ENCODE results near the gene PROP1. TPM values are rescaled to one million over a fixed set of nuclear protein-coding genes. Genes with fewer than 3 reads are reported as not detected.

The PROP1 gene
- total and polyA plus RNA-seq, 2 experiments from 2014 or later, result 0.10 TPM; not detected in 1

DNA sequence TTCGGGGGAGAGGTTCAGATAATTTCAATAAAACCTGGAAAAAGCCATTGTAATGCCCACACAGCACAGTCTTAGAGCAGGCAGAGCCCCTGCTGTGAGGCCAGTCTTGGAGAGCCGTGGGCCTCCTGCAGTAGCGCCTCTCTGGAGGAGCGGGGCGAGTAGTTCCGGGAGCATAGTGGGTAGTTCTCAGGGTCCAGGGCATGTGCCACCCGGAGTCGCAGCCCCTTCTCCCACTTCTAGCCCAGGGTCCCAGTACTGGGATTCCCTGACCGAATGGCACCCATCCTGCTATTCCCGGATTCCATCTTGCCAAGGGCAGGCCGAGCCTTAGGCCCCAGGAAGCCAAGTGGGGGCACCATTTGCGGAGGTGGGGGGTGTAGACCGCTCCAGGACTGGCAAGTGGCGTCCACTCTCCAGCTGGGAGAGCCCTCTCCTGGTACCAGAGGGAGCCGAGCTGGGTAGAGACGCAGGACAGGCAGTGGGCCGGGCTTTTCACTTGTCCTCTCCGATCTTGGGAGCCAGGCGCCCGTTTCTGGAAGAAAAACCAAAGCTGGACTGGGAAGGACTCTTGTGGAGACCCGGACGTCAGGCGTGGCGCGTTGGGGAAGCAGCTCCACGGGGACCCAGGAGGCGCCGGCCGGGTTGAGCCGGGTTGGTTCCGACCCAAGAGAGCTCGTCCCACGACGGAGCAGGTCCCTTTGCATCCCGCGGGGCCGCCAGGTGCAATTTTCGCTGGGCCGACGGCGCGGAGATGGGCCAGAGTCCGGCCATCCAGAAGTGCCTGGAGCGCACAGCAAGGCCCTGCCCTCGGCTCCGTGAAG is 12.1 kb downstream of the PROP1 start:
- DNase-seq (ENCODE audit: low spot score), result no peak
- Histone ChIP-seq H3K36me3 (replicated peaks; ENCODE audit: insufficient read depth, low read depth) (no peaks in the 10 kb centered on the region), H3K27ac (no peak overlapping the region), H4K20me1 (ENCODE audit: insufficient read depth, poor library complexity, severe bottlenecking) (no peaks in the 10 kb centered on the region), H3K9me3 (ENCODE audit: low read depth) (no peaks in the 10 kb centered on the region), H2AFZ (no peak overlapping the region), H3K4me2 (no peak overlapping the region), H3K4me3 (no peak overlapping the region), H3K79me2 (no peaks in the 10 kb centered on the region), H3K4me1 (ENCODE audit: insufficient read depth) (no peaks in the 10 kb centered on the region), H3K27me3 (no peaks in the 10 kb centered on the region), H3K9me2 (replicated peaks; ENCODE audit: insufficient read depth) (no peaks in the 10 kb centered on the region)
- TF ChIP-seq EZH2 (IDR thresholded peaks at IDR 0.05; ENCODE audit: borderline replicate concordance) (no peak), EZH2phosphoT487 (IDR thresholded peaks at IDR 0.05; ENCODE audit: low read depth, severe bottlenecking, unreplicated experiment) (no peak)
- TF ChIP-seq, protein P1, sequence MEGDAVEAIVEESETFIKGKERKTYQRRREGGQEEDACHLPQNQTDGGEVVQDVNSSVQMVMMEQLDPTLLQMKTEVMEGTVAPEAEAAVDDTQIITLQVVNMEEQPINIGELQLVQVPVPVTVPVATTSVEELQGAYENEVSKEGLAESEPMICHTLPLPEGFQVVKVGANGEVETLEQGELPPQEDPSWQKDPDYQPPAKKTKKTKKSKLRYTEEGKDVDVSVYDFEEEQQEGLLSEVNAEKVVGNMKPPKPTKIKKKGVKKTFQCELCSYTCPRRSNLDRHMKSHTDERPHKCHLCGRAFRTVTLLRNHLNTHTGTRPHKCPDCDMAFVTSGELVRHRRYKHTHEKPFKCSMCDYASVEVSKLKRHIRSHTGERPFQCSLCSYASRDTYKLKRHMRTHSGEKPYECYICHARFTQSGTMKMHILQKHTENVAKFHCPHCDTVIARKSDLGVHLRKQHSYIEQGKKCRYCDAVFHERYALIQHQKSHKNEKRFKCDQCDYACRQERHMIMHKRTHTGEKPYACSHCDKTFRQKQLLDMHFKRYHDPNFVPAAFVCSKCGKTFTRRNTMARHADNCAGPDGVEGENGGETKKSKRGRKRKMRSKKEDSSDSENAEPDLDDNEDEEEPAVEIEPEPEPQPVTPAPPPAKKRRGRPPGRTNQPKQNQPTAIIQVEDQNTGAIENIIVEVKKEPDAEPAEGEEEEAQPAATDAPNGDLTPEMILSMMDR (IDR thresholded peaks at IDR 0.05; ENCODE audit: poor library complexity), result no peak
- WGBS (ENCODE audit: low lambda C conversion rate, missing lambda C conversion rate), result 96% methylated on average over 40 of the region's 46 CpGs

DNA sequence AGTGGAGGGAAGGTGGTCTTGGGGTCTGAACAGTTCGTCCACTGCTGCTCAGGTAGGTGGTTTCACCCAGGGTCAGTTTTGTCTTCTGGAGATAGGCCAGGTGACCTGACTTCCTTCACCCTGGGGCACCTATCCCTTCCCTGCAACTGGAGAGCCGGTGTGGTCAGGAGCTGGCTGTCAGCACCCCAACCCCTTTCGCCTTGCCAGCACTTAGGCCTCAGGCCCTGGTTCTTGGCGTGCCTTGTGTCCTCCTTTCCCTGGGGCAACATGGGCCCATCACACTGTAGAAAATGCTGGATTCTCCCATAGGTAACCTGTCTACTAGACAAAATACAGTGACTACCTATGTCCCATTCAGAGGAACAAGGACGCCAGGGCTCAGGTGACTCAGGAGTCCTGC is 13.1 kb downstream of the PROP1 start:
- H3K4me3 ChIP-seq, result no peak overlapping the region
- H3K27me3 ChIP-seq, result no peaks in the 10 kb centered on the region
- no peak overlapping the region for H3K27ac ChIP-seq
- no peak overlapping the region for H3K4me2 ChIP-seq
- no peaks in the 10 kb centered on the region for H3K36me3 ChIP-seq (replicated peaks; ENCODE audit: insufficient read depth, low read depth)
- no peaks in the 10 kb centered on the region for H3K4me1 ChIP-seq (ENCODE audit: insufficient read depth)
- no peak overlapping the region for H2AFZ ChIP-seq
- no peak for DNase-seq (ENCODE audit: low spot score)
- WGBS (ENCODE audit: low lambda C conversion rate, missing lambda C conversion rate), result 86% methylated on average over 5 of the region's 5 CpGs
- H3K9me2 ChIP-seq (replicated peaks; ENCODE audit: insufficient read depth), result no peaks in the 10 kb centered on the region
- no peaks in the 10 kb centered on the region for H4K20me1 ChIP-seq (ENCODE audit: insufficient read depth, poor library complexity, severe bottlenecking)
- H3K9me3 ChIP-seq (ENCODE audit: low read depth), result no peaks in the 10 kb centered on the region
- H3K79me2 ChIP-seq, result no peaks in the 10 kb centered on the region
- TF ChIP-seq EZH2phosphoT487 (IDR thresholded peaks at IDR 0.05; ENCODE audit: low read depth, severe bottlenecking, unreplicated experiment) (no peak), EZH2 (IDR thresholded peaks at IDR 0.05; ENCODE audit: borderline replicate concordance) (no peak)
- TF ChIP-seq, protein P1 (IDR thresholded peaks at IDR 0.05; ENCODE audit: poor library complexity), result no peak

DNA sequence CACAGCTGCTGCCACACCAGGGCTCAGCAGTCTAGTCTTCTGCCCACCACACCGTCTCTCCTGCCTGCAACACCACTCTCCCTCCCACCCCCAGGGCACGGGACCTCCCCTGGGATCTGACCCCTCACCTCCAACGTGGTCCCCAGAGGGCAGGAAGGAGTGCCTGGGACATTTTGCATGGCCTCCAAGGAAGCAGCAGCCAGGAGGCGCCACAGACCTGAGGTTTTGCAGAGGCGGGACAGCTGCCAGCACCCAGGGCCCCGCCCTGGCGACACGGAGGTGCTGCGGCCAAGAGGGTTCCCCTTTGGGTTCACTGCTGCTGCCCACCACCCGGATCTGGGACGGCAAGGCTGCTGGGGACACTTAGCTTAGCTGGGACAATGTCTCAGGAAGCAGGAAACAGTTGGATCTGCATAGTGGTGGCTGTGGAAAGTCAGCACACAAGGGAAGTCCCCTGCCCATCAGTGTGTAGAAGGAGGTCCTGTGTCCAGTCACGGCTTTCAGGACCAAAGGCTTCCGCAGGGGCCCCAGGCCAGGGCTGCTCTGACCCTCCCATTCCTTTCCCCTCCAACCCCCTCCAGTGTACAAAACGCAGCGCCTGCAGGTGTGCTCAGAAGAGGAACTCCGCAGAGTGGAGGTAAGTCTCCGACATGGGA is 13.8 kb downstream of the PROP1 start:
- 46% methylated on average over 17 of the region's 17 CpGs for WGBS (ENCODE audit: low lambda C conversion rate, missing lambda C conversion rate)
- no peaks in the 10 kb centered on the region for H3K27me3 ChIP-seq

More for the DNA sequence above, 13.8 kb downstream of the PROP1 start:
- no peak overlapping the region for H3K4me2 ChIP-seq
- no peaks in the 10 kb centered on the region for H3K36me3 ChIP-seq (replicated peaks; ENCODE audit: insufficient read depth, low read depth)
- DNase-seq (ENCODE audit: low spot score), result no peak
- H3K4me3 ChIP-seq, result no peak overlapping the region
- H4K20me1 ChIP-seq (ENCODE audit: insufficient read depth, poor library complexity, severe bottlenecking), result no peaks in the 10 kb centered on the region
- H2AFZ ChIP-seq, result no peak overlapping the region
- TF ChIP-seq, protein P1 (IDR thresholded peaks at IDR 0.05; ENCODE audit: poor library complexity), result peak; percentile 20
- TF ChIP-seq EZH2phosphoT487 (IDR thresholded peaks at IDR 0.05; ENCODE audit: low read depth, severe bottlenecking, unreplicated experiment) (no peak), EZH2 (IDR thresholded peaks at IDR 0.05; ENCODE audit: borderline replicate concordance) (no peak)
- no peaks in the 10 kb centered on the region for H3K4me1 ChIP-seq (ENCODE audit: insufficient read depth)
- no peak overlapping the region for H3K27ac ChIP-seq
- no peaks in the 10 kb centered on the region for H3K9me3 ChIP-seq (ENCODE audit: low read depth)
- no peaks in the 10 kb centered on the region for H3K9me2 ChIP-seq (replicated peaks; ENCODE audit: insufficient read depth)
- no peaks in the 10 kb centered on the region for H3K79me2 ChIP-seq

All from hepatocyte (in vitro differentiated cells).